ENCODE results near the gene C1orf232. TPM values are rescaled to one million over a fixed set of nuclear protein-coding genes. Genes with fewer than 3 reads are reported as not detected.

Gene C1orf232
- total RNA-seq, 1 donor from 2014 or later = not detected

- TF ChIP-seq, protein P1, sequence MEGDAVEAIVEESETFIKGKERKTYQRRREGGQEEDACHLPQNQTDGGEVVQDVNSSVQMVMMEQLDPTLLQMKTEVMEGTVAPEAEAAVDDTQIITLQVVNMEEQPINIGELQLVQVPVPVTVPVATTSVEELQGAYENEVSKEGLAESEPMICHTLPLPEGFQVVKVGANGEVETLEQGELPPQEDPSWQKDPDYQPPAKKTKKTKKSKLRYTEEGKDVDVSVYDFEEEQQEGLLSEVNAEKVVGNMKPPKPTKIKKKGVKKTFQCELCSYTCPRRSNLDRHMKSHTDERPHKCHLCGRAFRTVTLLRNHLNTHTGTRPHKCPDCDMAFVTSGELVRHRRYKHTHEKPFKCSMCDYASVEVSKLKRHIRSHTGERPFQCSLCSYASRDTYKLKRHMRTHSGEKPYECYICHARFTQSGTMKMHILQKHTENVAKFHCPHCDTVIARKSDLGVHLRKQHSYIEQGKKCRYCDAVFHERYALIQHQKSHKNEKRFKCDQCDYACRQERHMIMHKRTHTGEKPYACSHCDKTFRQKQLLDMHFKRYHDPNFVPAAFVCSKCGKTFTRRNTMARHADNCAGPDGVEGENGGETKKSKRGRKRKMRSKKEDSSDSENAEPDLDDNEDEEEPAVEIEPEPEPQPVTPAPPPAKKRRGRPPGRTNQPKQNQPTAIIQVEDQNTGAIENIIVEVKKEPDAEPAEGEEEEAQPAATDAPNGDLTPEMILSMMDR (conservative IDR thresholded peaks at IDR 0.05; ENCODE audit: low read depth, low read length) = no peak
- H3K4me3 ChIP-seq (ENCODE audit: low read depth, low read length) = peak overlapping the region; percentile 97
- DNase-seq (ENCODE audit: low read depth) = no peak
These were observed 413 bp upstream of the C1orf232 start for GRCh38 chr1:26169198-26169554.

- no peak for DNase-seq (ENCODE audit: low read depth)
- TF ChIP-seq, protein P1 (conservative IDR thresholded peaks at IDR 0.05; ENCODE audit: low read depth, low read length) = no peak
- H3K4me3 ChIP-seq (ENCODE audit: low read depth, low read length) = no peak overlapping the region
These were observed 2.0 kb downstream of the C1orf232 start for GRCh38 chr1:26166719-26167281.

DNA sequence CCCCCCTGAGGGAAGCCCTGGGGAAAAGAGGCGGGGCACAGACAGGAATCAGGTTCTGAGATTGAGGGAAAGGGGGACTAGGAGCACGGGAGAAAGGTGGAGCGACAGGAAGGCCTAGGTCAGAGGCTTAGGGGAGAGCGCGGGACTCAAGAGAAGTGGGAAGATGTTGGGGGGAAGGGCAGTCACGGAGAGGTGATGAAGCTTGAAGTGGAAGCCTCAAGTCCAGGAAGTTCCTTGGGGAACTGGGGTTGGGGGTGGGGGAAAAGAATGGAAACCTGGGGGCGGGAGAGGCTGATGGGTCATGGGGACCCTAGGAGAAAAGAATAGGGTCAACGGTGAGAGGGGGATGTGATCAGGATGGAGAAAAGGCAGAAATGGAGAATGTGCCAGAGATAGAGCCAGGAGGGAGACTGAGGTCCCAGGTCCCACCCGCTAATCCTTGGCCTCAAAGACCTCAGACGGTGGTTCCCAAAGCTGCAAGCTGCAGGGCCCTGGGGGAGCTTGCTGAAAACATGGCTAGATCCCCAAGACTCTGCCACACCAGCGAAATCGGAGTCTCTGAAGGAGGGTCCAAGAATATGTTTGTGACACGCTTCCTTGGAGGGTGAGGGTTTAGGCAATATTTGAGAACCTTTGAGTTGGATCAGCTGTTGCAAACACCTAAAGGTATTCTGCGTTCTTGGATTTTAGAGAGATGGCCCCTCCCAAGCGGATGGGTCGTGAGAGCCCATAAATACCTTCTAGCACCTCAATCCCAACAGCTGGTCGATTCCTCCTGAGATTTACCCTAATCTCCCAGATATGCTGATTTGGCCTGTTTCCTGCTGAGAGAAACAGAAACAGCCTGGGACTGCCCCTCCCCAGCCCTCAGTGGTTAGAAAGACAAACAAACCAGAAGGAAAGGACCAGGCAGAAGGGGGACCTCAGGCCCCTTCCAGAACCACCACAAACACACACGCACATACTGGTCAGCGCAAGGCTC, 3.6 kb downstream of the C1orf232 start:
- TF ChIP-seq, protein P1 (conservative IDR thresholded peaks at IDR 0.05; ENCODE audit: low read depth, low read length) = no peak
- no peak for DNase-seq (ENCODE audit: low read depth)
- no peak overlapping the region for H3K4me3 ChIP-seq (ENCODE audit: low read depth, low read length)

DNA sequence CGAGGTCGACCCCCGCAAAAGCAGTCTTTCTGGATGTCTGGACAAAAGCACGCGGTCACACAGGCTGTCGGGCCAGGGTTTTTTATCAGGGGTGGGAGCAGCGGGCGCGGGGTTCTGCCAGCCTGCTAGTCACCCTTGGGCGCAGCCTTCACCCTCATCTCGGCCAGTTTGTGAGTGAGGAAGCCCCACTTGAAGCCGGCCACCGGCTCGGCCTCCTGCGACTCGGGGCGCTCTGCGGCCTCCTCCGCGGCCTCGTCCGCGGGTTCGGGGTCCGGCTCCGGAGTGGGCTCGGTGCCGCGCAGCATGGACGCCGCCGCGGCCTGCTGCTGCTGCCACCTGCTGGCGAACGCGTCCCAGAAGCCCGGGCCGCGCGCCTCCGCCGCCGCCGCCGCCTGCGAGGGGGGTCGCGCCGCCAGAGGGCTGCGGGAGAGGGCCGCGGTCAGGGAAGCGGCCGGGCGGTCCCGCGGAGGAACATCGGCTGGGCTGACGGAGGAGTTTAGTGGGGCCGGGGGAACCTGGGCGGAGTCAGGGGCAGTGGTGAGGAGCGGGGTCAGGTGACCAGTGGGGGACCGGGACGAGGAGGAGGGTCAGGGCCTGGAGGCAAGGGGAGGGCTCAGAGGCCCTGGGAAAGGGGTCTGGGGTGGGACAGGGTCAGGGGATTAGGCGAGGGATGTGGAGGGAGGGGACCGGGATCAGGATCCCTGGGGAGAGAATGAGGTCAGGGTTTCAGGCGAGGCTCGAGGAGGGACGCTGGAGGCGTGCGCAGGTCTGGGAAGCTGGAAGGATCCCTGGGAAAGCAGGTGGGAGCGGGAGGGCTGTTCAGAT, 4.5 kb downstream of the C1orf232 start:
- TF ChIP-seq, protein P1 (conservative IDR thresholded peaks at IDR 0.05; ENCODE audit: low read depth, low read length) = peak; percentile 40
- H3K4me3 ChIP-seq (ENCODE audit: low read depth, low read length) = peak overlapping the region; percentile 44

GRCh38 chr1:26163684-26164035, 5.1 kb downstream of the C1orf232 start:
- peak overlapping the region; percentile 44 for H3K4me3 ChIP-seq (ENCODE audit: low read depth, low read length)
- TF ChIP-seq, protein P1 (conservative IDR thresholded peaks at IDR 0.05; ENCODE audit: low read depth, low read length) = no peak
- no peak for DNase-seq (ENCODE audit: low read depth)

More for the DNA sequence above, 4.5 kb downstream of the C1orf232 start:
- DNase-seq (ENCODE audit: low read depth) = no peak

DNA sequence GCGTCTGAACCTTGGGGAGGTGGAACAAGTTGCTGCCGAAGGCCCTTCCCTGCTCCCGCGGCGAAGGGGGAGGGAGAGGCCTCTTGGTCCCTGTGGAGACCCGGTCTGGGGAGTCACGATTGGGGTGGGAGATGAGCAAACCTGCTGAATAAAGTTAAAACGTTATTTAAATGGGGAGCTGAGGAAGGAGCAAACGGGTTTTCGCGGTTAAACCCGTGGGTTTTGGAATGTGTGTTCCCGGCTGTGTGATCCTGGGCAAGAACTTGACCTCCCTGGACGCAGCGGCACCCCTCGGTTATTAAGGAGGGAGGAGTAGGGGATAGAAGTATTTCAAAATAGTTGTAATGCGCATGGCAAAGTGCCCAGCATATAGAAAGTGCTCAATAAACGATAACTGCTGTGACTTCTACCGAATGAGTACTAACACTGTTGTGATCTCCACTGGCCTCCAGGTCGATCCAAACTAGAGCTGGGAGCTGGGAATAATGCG, 6.5 kb downstream of the C1orf232 start:
- no peak for DNase-seq (ENCODE audit: low read depth)
- peak overlapping the region; percentile 52 for H3K4me3 ChIP-seq (ENCODE audit: low read depth, low read length)
- TF ChIP-seq, protein P1 (conservative IDR thresholded peaks at IDR 0.05; ENCODE audit: low read depth, low read length) = no peak

Measured in epithelial cell of proximal tubule (primary cell).